Prostate gland (tissue), 2 donors: ENCODE measurements around the gene NDP.

Experiments used
- POLR2A ChIP-seq: fragments of 450-650 bp; IDR thresholded peaks from one replicate; pipeline ENCODE4 v1.6.1; 2016; ENCODE audit warnings: antibody characterized with exemption, mild to moderate bottlenecking
- POLR2AphosphoS5 ChIP-seq: sonication (generic); formaldehyde crosslinking; IDR thresholded peaks from one replicate; pipeline ENCODE4 v1.6.1; 2017; ENCODE audit warnings: antibody characterized with exemption
- TF ChIP-seq, protein P1 (sequence below), 4 experiments: fragments of 200-600 bp in 2 of 4; fragments of 450-650 bp in 2 of 4; sonication (generic) in 2 of 4; IDR thresholded peaks; 1 replicate in 3 of 4; 2 replicates in 1 of 4; pipeline ENCODE4 v1.5.1; 2016 to 2019; ENCODE audit warnings: antibody characterized with exemption in 4 of 4, mild to moderate bottlenecking in 2 of 4, moderate library complexity in 2 of 4

- TF ChIP-seq POLR2A = no peak
- TF ChIP-seq, protein P1, sequence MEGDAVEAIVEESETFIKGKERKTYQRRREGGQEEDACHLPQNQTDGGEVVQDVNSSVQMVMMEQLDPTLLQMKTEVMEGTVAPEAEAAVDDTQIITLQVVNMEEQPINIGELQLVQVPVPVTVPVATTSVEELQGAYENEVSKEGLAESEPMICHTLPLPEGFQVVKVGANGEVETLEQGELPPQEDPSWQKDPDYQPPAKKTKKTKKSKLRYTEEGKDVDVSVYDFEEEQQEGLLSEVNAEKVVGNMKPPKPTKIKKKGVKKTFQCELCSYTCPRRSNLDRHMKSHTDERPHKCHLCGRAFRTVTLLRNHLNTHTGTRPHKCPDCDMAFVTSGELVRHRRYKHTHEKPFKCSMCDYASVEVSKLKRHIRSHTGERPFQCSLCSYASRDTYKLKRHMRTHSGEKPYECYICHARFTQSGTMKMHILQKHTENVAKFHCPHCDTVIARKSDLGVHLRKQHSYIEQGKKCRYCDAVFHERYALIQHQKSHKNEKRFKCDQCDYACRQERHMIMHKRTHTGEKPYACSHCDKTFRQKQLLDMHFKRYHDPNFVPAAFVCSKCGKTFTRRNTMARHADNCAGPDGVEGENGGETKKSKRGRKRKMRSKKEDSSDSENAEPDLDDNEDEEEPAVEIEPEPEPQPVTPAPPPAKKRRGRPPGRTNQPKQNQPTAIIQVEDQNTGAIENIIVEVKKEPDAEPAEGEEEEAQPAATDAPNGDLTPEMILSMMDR (IDR thresholded peaks at IDR 0.05) = no peak
- no peak for TF ChIP-seq POLR2AphosphoS5
These were observed 49.8 kb upstream of the NDP start for GRCh38 chrX:44022964-44023363.
